HepG2 (cell line): Measurements from ENCODE around the gene CHRNB1. TPM values are rescaled to one million over a fixed set of nuclear protein-coding genes. Genes with fewer than 3 reads are reported as not detected.

Source experiments
- BRF2 ChIP-seq: sonication (generic); formaldehyde crosslinking; IDR thresholded peaks from 2 replicates; pipeline ENCODE4 v1.8.1; 2022; ENCODE audit warnings: mild to moderate bottlenecking, missing genetic modification reagents
- MED8 ChIP-seq: sonication (generic); formaldehyde crosslinking; IDR thresholded peaks from 2 replicates; pipeline ENCODE4 v1.8.1; 2023; ENCODE audit warnings: mild to moderate bottlenecking, missing genetic modification reagents; ENCODE audit not compliant: insufficient replicate concordance
- MIER3 ChIP-seq: IDR thresholded peaks from 2 replicates; pipeline ENCODE4 v1.6.1; 2016; ENCODE audit warnings: missing compliant biosample characterization, borderline replicate concordance
- MNT ChIP-seq: fragments of 450-650 bp; IDR thresholded peaks from 2 replicates; pipeline ENCODE4 v1.6.1; 2016
- ZEB1 ChIP-seq: IDR thresholded peaks from 2 replicates; pipeline ENCODE4 v1.6.1; 2012; ENCODE audit warnings: mild to moderate bottlenecking, low read depth, inconsistent platforms; ENCODE audit not compliant: insufficient replicate concordance
- ZNF354B ChIP-seq: sonication (generic); formaldehyde crosslinking; IDR thresholded peaks from 2 replicates; pipeline ENCODE4 v1.8.0; 2022; ENCODE audit warnings: mild to moderate bottlenecking, missing genetic modification reagents
- ZSCAN30 ChIP-seq: sonication (generic); formaldehyde crosslinking; IDR thresholded peaks from 2 replicates; pipeline ENCODE4 v1.5.0; 2020; ENCODE audit warnings: mild to moderate bottlenecking, missing genetic modification reagents
- polyA plus RNA-seq, 8 experiments: library from polyadenylated mRNA; depleted of rRNA in 3 of 8; stranded (reverse) in 7 of 8; unstranded in 1 of 8; fragments of >200 nt; fragmentation: Illumina TruSeq in 4 of 8; extraction: Trizol in 4 of 8; gene quantifications; 2 replicates each; pipeline versions ENCODE4 v1.2.1 to v1.2.3, GENCODE V29; 2011 to 2016; ENCODE audit warnings: low read depth in 4 of 8, missing spikeins in 1 of 8, mixed read lengths in 1 of 8; ENCODE audit not compliant: insufficient read depth in 1 of 8
- total RNA-seq, 5 experiments: library from RNA; depleted of rRNA; stranded (reverse); fragments of >200 nt; fragmentation: Illumina TruSeq; extraction: Trizol; gene quantifications; 2 replicates each; pipeline ENCODE4 v1.2.3, GENCODE V29; 2016; ENCODE audit warnings: low read depth in 1 of 5
- TF ChIP-seq, protein P1 (sequence below): sonication (generic); formaldehyde crosslinking; IDR thresholded peaks from one replicate; pipeline ENCODE4 v1.5.1; 2020; ENCODE audit warnings: mild to moderate bottlenecking, missing genetic modification reagents; ENCODE audit errors: not compliant biosample characterization
- TF ChIP-seq, protein P2 (sequence below): IDR thresholded peaks from 2 replicates; pipeline ENCODE4 v1.6.1; 2016; ENCODE audit warnings: low read depth

The CHRNB1 gene
- total and polyA plus RNA-seq, 2 of the 13 experiments (the other 11 are each of a cell fraction or from before 2014, with no cell fraction given), result 5.4 to 33.7 TPM

GRCh38 chr17:7479213-7480088 is 34.6 kb downstream of the CHRNB1 start, which contains the start of gene ZBTB4 (continued):
- no peak for TF ChIP-seq MNT
- TF ChIP-seq BRF2 (CRISPR knock-in tag), result no peak
- TF ChIP-seq, protein P1, sequence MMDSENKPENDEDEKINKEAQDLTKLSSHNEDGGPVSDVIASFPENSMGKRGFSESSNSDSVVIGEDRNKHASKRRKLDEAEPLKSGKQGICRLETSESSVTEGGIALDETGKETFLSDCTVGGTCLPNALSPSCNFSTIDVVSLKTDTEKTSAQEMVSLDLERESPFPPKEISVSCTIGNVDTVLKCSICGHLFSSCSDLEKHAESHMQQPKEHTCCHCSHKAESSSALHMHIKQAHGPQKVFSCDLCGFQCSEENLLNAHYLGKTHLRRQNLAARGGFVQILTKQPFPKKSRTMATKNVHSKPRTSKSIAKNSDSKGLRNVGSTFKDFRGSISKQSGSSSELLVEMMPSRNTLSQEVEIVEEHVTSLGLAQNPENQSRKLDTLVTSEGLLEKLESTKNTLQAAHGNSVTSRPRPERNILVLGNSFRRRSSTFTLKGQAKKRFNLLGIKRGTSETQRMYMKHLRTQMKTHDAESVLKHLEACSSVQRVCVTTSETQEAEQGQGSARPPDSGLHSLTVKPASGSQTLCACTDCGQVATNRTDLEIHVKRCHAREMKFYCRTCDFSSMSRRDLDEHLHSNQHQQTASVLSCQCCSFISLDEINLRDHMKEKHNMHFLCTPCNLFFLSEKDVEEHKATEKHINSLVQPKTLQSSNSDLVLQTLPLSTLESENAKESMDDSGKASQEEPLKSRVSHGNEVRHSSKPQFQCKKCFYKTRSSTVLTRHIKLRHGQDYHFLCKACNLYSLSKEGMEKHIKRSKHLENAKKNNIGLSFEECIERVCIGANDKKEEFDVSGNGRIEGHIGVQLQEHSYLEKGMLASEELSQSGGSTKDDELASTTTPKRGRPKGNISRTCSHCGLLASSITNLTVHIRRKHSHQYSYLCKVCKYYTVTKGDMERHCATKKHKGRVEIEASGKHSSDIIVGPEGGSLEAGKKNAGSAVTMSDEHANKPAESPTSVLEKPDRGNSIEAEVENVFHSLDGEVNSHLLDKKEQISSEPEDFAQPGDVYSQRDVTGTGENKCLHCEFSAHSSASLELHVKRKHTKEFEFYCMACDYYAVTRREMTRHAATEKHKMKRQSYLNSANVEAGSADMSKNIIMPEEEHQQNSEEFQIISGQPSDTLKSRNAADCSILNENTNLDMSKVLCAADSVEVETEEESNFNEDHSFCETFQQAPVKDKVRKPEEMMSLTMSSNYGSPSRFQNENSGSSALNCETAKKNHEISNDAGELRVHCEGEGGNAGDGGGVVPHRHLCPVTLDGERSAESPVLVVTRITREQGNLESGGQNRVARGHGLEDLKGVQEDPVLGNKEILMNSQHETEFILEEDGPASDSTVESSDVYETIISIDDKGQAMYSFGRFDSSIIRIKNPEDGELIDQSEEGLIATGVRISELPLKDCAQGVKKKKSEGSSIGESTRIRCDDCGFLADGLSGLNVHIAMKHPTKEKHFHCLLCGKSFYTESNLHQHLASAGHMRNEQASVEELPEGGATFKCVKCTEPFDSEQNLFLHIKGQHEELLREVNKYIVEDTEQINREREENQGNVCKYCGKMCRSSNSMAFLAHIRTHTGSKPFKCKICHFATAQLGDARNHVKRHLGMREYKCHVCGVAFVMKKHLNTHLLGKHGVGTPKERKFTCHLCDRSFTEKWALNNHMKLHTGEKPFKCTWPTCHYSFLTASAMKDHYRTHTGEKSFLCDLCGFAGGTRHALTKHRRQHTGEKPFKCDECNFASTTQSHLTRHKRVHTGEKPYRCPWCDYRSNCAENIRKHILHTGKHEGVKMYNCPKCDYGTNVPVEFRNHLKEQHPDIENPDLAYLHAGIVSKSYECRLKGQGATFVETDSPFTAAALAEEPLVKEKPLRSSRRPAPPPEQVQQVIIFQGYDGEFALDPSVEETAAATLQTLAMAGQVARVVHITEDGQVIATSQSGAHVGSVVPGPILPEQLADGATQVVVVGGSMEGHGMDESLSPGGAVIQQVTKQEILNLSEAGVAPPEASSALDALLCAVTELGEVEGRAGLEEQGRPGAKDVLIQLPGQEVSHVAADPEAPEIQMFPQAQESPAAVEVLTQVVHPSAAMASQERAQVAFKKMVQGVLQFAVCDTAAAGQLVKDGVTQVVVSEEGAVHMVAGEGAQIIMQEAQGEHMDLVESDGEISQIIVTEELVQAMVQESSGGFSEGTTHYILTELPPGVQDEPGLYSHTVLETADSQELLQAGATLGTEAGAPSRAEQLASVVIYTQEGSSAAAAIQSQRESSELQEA (CRISPR knock-in tag), result no peak
- no peak for TF ChIP-seq ZNF354B (CRISPR knock-in tag)
- TF ChIP-seq, protein P2, sequence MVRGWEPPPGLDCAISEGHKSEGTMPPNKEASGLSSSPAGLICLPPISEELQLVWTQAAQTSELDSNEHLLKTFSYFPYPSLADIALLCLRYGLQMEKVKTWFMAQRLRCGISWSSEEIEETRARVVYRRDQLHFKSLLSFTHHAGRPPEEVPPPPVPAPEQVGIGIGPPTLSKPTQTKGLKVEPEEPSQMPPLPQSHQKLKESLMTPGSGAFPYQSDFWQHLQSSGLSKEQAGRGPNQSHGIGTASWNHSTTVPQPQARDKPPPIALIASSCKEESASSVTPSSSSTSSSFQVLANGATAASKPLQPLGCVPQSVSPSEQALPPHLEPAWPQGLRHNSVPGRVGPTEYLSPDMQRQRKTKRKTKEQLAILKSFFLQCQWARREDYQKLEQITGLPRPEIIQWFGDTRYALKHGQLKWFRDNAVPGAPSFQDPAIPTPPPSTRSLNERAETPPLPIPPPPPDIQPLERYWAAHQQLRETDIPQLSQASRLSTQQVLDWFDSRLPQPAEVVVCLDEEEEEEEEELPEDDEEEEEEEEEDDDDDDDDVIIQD (CRISPR knock-in tag), result no peak
- no peak for TF ChIP-seq ZSCAN30 (CRISPR knock-in tag)
- no peak for TF ChIP-seq MIER3 (CRISPR knock-in tag)
- TF ChIP-seq ZEB1, result no peak
- no peak for TF ChIP-seq MED8
